H1 (cell line): Measurements from ENCODE around the gene BBS9. TPM values are rescaled to one million over a fixed set of nuclear protein-coding genes. Genes with fewer than 3 reads are reported as not detected.

Experiments used
- CTCF ChIA-PET: fragments of 300-600 bp; sonication (Branson Sonifier 250); formaldehyde crosslinking; loops from one replicate; lab custom pipeline; 2021; ENCODE audit not compliant: partially characterized antibody; lab: Charles Lee
- POLR2A ChIA-PET: fragments of 300-600 bp; sonication (Branson Sonifier 250); formaldehyde crosslinking; loops from one replicate; lab custom pipeline; 2021; ENCODE audit warnings: inconsistent platforms; ENCODE audit not compliant: partially characterized antibody; lab: Charles Lee
- DNase-seq, 2 experiments: peaks; one replicate each; pipeline versions ENCODE4 v3.0.0 to v3.0.0-alpha.2; 2010 to 2022; ENCODE audit warnings: low spot score in 2 of 2, low read depth in 1 of 2, mixed read lengths in 1 of 2
- FAIRE-seq: peaks from 2 replicates; lab custom pipeline; 2011; peaks lifted over from hg19 to GRCh38; lab: Jason Lieb, UNC
- H2AFZ ChIP-seq: 2 replicates; pipeline ENCODE4 v1.8.1; 2012; ENCODE audit warnings: low read length, inconsistent platforms
- H2AK5ac ChIP-seq: 2 replicates; pipeline ENCODE4 v1.6.1; 2013; ENCODE audit warnings: low read depth, low read length
- H2BK120ac ChIP-seq: replicated peaks from 2 replicates; pipeline ENCODE3; 2013; ENCODE audit warnings: low read depth, low read length, inconsistent platforms
- H2BK12ac ChIP-seq: 2 replicates; pipeline ENCODE4 v1.6.1; 2013; ENCODE audit warnings: low read depth, low read length
- H2BK15ac ChIP-seq: 2 replicates; pipeline ENCODE4 v1.6.1; 2013; ENCODE audit warnings: low read length
- H2BK20ac ChIP-seq: 2 replicates; pipeline ENCODE4 v1.6.1; 2013; ENCODE audit warnings: low read length
- H2BK5ac ChIP-seq: 2 replicates; pipeline ENCODE4 v1.6.1; 2013; ENCODE audit warnings: low read depth, low read length
- H3K14ac ChIP-seq: 2 replicates; pipeline ENCODE4 v1.6.1; 2013; ENCODE audit warnings: inconsistent platforms; ENCODE audit not compliant: insufficient read length
- H3K18ac ChIP-seq: 2 replicates; pipeline ENCODE4 v1.6.1; 2013; ENCODE audit warnings: low read length; ENCODE audit errors: extremely low read depth
- H3K23ac ChIP-seq: 2 replicates; pipeline ENCODE4 v1.6.1; 2013; ENCODE audit warnings: inconsistent platforms; ENCODE audit not compliant: insufficient read length
- H3K23me2 ChIP-seq: 2 replicates; pipeline ENCODE4 v1.6.1; 2013; ENCODE audit warnings: low read depth, low read length
- H3K27ac ChIP-seq: 2 replicates; pipeline ENCODE4 v1.6.1; 2011; ENCODE audit warnings: low read depth, low read length, inconsistent platforms
- H3K27me3 ChIP-seq, 4 experiments: replicated peaks in 1 of 4; 1 replicate in 1 of 4; 2 replicates in 3 of 4; pipeline versions ENCODE4 v1.6.1 to v1.8.1; 2011 to 2013; ENCODE audit warnings: low read length in 3 of 4, mild to moderate bottlenecking in 3 of 4, inconsistent platforms in 2 of 4, mixed read lengths in 2 of 4, moderate library complexity in 1 of 4; ENCODE audit not compliant: control insufficient read depth in 3 of 4, insufficient read depth in 3 of 4; ENCODE audit errors: extremely low read depth in 1 of 4
- H3K36me3 ChIP-seq, 4 experiments: 2 replicates each; pipeline versions ENCODE4 v1.6.1 to v1.8.1; 2011 to 2013; ENCODE audit warnings: mild to moderate bottlenecking in 4 of 4, low read length in 3 of 4, moderate library complexity in 2 of 4, control low read depth in 1 of 4, inconsistent platforms in 1 of 4; ENCODE audit not compliant: insufficient read depth in 4 of 4, control insufficient read depth in 2 of 4
- H3K4ac ChIP-seq: replicated peaks from 2 replicates; pipeline ENCODE3; 2013; ENCODE audit warnings: low read length, low read depth, mixed read lengths, inconsistent platforms; ENCODE audit not compliant: insufficient read length
- H3K4me1 ChIP-seq, 4 experiments: replicated peaks in 1 of 4; 1 replicate in 1 of 4; 2 replicates in 3 of 4; pipeline versions ENCODE4 v1.6.1 to v1.8.1; 2011 to 2013; ENCODE audit warnings: low read length in 3 of 4, inconsistent platforms in 2 of 4, mixed read lengths in 1 of 4; ENCODE audit not compliant: insufficient read depth in 4 of 4, control insufficient read depth in 3 of 4
- H3K4me2 ChIP-seq, 2 experiments: 2 replicates each; pipeline versions ENCODE4 v1.6.1 to v1.8.1; 2011 to 2013; ENCODE audit warnings: low read depth in 2 of 2, low read length in 2 of 2, control low read depth in 1 of 2, inconsistent platforms in 1 of 2, mild to moderate bottlenecking in 1 of 2; ENCODE audit not compliant: insufficient read depth in 1 of 2
- H3K4me3 ChIP-seq, 4 experiments: fragments of 200-600, 300-600 bp in 1 of 4; sonication (generic), shearing (Covaris generic), sonication (Bioruptor Twin) in 1 of 4; 2 replicates each; pipeline versions ENCODE4 v1.5.1 to v1.8.1; 2011 to 2016; ENCODE audit warnings: low read length in 4 of 4, low read depth in 3 of 4, control low read depth in 2 of 4, inconsistent platforms in 2 of 4, mild to moderate bottlenecking in 2 of 4, mixed read lengths in 1 of 4, moderate library complexity in 1 of 4; ENCODE audit not compliant: insufficient read depth in 2 of 4; ENCODE audit errors: extremely low read depth in 1 of 4
- H3K56ac ChIP-seq: replicated peaks from 2 replicates; pipeline ENCODE3; 2013; ENCODE audit warnings: low read depth, mild to moderate bottlenecking, mixed read lengths, low read length, inconsistent platforms; ENCODE audit not compliant: insufficient read length
- H3K79me1 ChIP-seq: 2 replicates; pipeline ENCODE4 v1.6.1; 2013; ENCODE audit warnings: low read depth, low read length, control low read depth
- H3K79me2 ChIP-seq, 2 experiments: 2 replicates each; pipeline versions ENCODE4 v1.6.1 to v1.8.1; 2012 to 2013; ENCODE audit warnings: low read length in 2 of 2, mild to moderate bottlenecking in 2 of 2, inconsistent platforms in 1 of 2; ENCODE audit not compliant: insufficient read depth in 2 of 2, control insufficient read depth in 1 of 2
- H3K9ac ChIP-seq, 4 experiments: replicated peaks in 1 of 4; 1 replicate in 1 of 4; 2 replicates in 3 of 4; pipeline versions ENCODE4 v1.6.1 to v1.8.1; 2011 to 2013; ENCODE audit warnings: low read depth in 3 of 4, low read length in 3 of 4, control low read depth in 2 of 4, mild to moderate bottlenecking in 2 of 4, moderate library complexity in 2 of 4, inconsistent platforms in 1 of 4; ENCODE audit errors: extremely low read depth in 1 of 4
- H3K9me3 ChIP-seq, 2 experiments: 2 replicates each; pipeline versions ENCODE4 v1.6.1 to v1.8.1; 2012 to 2013; ENCODE audit warnings: mild to moderate bottlenecking in 2 of 2, moderate library complexity in 2 of 2, control low read depth in 1 of 2, inconsistent platforms in 1 of 2, low read depth in 1 of 2, low read length in 1 of 2, mixed read lengths in 1 of 2; ENCODE audit not compliant: insufficient read depth in 2 of 2
- H4K20me1 ChIP-seq, 2 experiments: replicated peaks in 1 of 2; 2 replicates each; pipeline versions ENCODE3 to v1.8.1; 2011 to 2013; ENCODE audit warnings: inconsistent platforms in 2 of 2, low read length in 2 of 2, mild to moderate bottlenecking in 1 of 2; ENCODE audit not compliant: insufficient read depth in 2 of 2, control insufficient read depth in 1 of 2
- H4K5ac ChIP-seq: 2 replicates; pipeline ENCODE4 v1.6.1; 2013; ENCODE audit warnings: low read length, low read depth, mixed read lengths, inconsistent platforms; ENCODE audit not compliant: insufficient read length
- H4K8ac ChIP-seq: 2 replicates; pipeline ENCODE4 v1.8.0; 2013; ENCODE audit warnings: mild to moderate bottlenecking, moderate library complexity, low read length, inconsistent platforms; ENCODE audit not compliant: insufficient read depth; ENCODE audit errors: extremely low read depth
- H4K91ac ChIP-seq: replicated peaks from 2 replicates; pipeline ENCODE3; 2013; ENCODE audit warnings: low read length, mixed read lengths, inconsistent platforms; ENCODE audit not compliant: insufficient read length
- BACH1 ChIP-seq: IDR thresholded peaks from 2 replicates; pipeline ENCODE4 v1.6.1; 2012; ENCODE audit warnings: low read length, improper control_type of control experiment
- CEBPB ChIP-seq: IDR thresholded peaks from 2 replicates; pipeline ENCODE4 v1.6.1; 2012; ENCODE audit warnings: low read depth, low read length
- CHD1 ChIP-seq: IDR thresholded peaks from 2 replicates; pipeline ENCODE4 v1.6.1; 2012; ENCODE audit warnings: low read depth, low read length, improper control_type of control experiment
- EZH2 ChIP-seq: fragments of 200-600 bp; sonication (generic); IDR thresholded peaks from 2 replicates; pipeline ENCODE4 v1.7.1; 2012; ENCODE audit warnings: low read depth, mild to moderate bottlenecking, moderate library complexity, low read length, inconsistent platforms; ENCODE audit not compliant: severe bottlenecking
- GTF2F1 ChIP-seq: IDR thresholded peaks from 2 replicates; pipeline ENCODE4 v1.6.1; 2012; ENCODE audit warnings: low read depth, low read length, improper control_type of control experiment, borderline replicate concordance
- KDM5A ChIP-seq: fragments of 200-600 bp; IDR thresholded peaks from 2 replicates; pipeline ENCODE4 v1.7.1; 2012; ENCODE audit warnings: mild to moderate bottlenecking, low read length, inconsistent platforms, mixed read lengths
- RBBP5 ChIP-seq: IDR thresholded peaks from 2 replicates; pipeline ENCODE4 v1.7.1; 2012; ENCODE audit warnings: low read depth, mild to moderate bottlenecking, inconsistent platforms, low read length, moderate library complexity, borderline replicate concordance
- SAP30 ChIP-seq: fragments of 300-600 bp; sonication (generic); IDR thresholded peaks from 2 replicates; pipeline ENCODE4 v1.7.1; 2012; ENCODE audit warnings: low read length, moderate library complexity, mild to moderate bottlenecking, inconsistent platforms; ENCODE audit not compliant: insufficient read depth, insufficient replicate concordance
- TCF12 ChIP-seq: IDR thresholded peaks from 2 replicates; pipeline ENCODE4 v1.6.1; 2011; ENCODE audit warnings: low read depth, mild to moderate bottlenecking, low read length
- TEAD4 ChIP-seq: IDR thresholded peaks from 2 replicates; pipeline ENCODE4 v1.6.1; 2012; ENCODE audit warnings: low read depth, low read length, inconsistent platforms, mixed read lengths
- ZNF274 ChIP-seq: IDR thresholded peaks from 2 replicates; pipeline ENCODE4 v1.7.0; 2012; ENCODE audit warnings: low read length, borderline replicate concordance; ENCODE audit errors: extremely low read depth
- WGBS, 2 experiments: shearing (Covaris generic) in 1 of 2; methylation state at CpG; one replicate each; pipeline versions ENCODE4 v1.1.6 to v1.1.7; 2013 to 2015; ENCODE audit warnings: low lambda C conversion rate in 2 of 2, mixed read lengths in 2 of 2, inconsistent platforms in 1 of 2, low coverage in 1 of 2, missing lambda C conversion rate in 1 of 2; ENCODE audit not compliant: insufficient replicate concordance in 2 of 2, insufficient coverage in 1 of 2, insufficient read length in 1 of 2; ENCODE audit errors: extremely low coverage in 1 of 2, missing lambda C conversion rate in 1 of 2; 5-methylcytosine and 5-hydroxymethylcytosine counted together
- polyA plus RNA-seq, 7 experiments: library from polyadenylated mRNA; depleted of rRNA in 3 of 7; stranded (reverse) in 5 of 7; unstranded in 2 of 7; fragments of >200 nt in 5 of 7; fragments of 200-250 nt in 2 of 7; gene quantifications; 1 replicate in 5 of 7; 2 replicates in 1 of 7; 4 replicates in 1 of 7; pipeline versions ENCODE4 v1.2.1 to v1.2.3, GENCODE V29; 2011 to 2013; ENCODE audit warnings: missing spikeins in 2 of 7, mixed read lengths in 2 of 7
- total RNA-seq: library from RNA; stranded (reverse); fragmentation: NEBNext Ultra II Directional; extraction: Animal tissue kit (Norgen Biotek cat#: 25700); gene quantifications from 2 replicates; pipeline ENCODE4 v1.2.1, GENCODE V29; 2021
- TF ChIP-seq, protein P1 (sequence below): IDR thresholded peaks from 2 replicates; pipeline ENCODE4 v1.6.1; 2011; ENCODE audit warnings: low read length, improper control_type of control experiment
- TF ChIP-seq, protein P2 (sequence below): IDR thresholded peaks from 2 replicates; pipeline ENCODE4 v1.6.1; 2012; ENCODE audit warnings: inconsistent platforms

BBS9 gene
- total and polyA plus RNA-seq, 2 of the 8 experiments (the other 6 are each of a cell fraction or from before 2014, with no cell fraction given) = 22.3 to 37.0 TPM

DNA sequence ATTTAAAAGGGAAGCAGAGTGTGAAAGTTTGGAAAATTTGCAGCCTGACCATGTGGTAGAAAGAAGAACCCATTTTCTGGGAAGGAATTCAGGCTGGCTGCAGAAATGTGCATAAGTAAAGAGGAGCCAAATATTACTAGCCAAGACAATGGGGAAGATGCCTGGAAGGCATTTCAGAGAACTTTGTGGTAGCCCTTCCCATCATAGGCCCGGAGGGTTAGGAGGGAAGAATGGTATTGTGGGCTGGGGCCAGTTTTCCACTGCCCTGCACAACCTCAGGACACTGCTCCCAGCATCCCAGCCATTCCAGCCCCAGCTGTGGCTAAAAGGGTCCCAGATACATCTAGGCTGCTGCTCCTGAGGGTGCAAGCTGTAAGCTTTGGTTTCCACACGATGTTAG lies 497.5 kb downstream of the BBS9 start:
- no peaks in the 10 kb centered on the region for H3K23me2 ChIP-seq
- H3K4ac ChIP-seq = no peak overlapping the region
- no peak overlapping the region for H4K5ac ChIP-seq
- ChIA-PET CTCF (no interaction called here), POLR2A (no interaction called here)
- no peak overlapping the region for H3K56ac ChIP-seq
- H3K36me3 ChIP-seq = 0 out of 8 replicates have a peak, but pooled peaks cover 0 to 4% (median 0%) of the 10 kb centered on the region in 4 experiments
- no peak overlapping the region for H4K91ac ChIP-seq
- H3K4me3 ChIP-seq = no peak overlapping the region
- H2BK5ac ChIP-seq = no peak overlapping the region
- DNase-seq (no peak), FAIRE-seq (no peak)
- no peak overlapping the region for H2BK120ac ChIP-seq
- no peak overlapping the region for H2BK20ac ChIP-seq
- H3K79me2 ChIP-seq = no peaks in the 10 kb centered on the region
- H3K4me1 ChIP-seq = no peaks in the 10 kb centered on the region
- H2BK15ac ChIP-seq = no peak overlapping the region
- H3K4me2 ChIP-seq = no peak overlapping the region
- no peak overlapping the region for H2AK5ac ChIP-seq
- no peak overlapping the region for H3K27ac ChIP-seq
- H3K14ac ChIP-seq = no peak overlapping the region
- H4K20me1 ChIP-seq = no peaks in the 10 kb centered on the region
- no peak overlapping the region for H3K9ac ChIP-seq
- peaks cover 3 to 4% of the 10 kb centered on the region in 2 experiments; a peak in 2 of 4 replicates for H3K9me3 ChIP-seq
- H2AFZ ChIP-seq = no peak overlapping the region
- no peaks in the 10 kb centered on the region for H3K27me3 ChIP-seq
- H3K23ac ChIP-seq = no peak overlapping the region
- H4K8ac ChIP-seq = no peak overlapping the region
- no peak overlapping the region for H3K18ac ChIP-seq
- no peaks in the 10 kb centered on the region for H3K79me1 ChIP-seq
- 96% methylated on average over 2 of the region's 2 CpGs; no CpG with 5 or more reads in 1 of the 2 experiments for WGBS, 2 experiments
- H2BK12ac ChIP-seq = no peak overlapping the region
- TF ChIP-seq CEBPB = no peak
- TF ChIP-seq, protein P1, sequence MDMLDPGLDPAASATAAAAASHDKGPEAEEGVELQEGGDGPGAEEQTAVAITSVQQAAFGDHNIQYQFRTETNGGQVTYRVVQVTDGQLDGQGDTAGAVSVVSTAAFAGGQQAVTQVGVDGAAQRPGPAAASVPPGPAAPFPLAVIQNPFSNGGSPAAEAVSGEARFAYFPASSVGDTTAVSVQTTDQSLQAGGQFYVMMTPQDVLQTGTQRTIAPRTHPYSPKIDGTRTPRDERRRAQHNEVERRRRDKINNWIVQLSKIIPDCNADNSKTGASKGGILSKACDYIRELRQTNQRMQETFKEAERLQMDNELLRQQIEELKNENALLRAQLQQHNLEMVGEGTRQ = no peak
- no peak for TF ChIP-seq EZH2
- TF ChIP-seq TCF12 = no peak
- TF ChIP-seq SAP30 = no peak
- no peak for TF ChIP-seq TEAD4
- TF ChIP-seq RBBP5 = no peak
- TF ChIP-seq ZNF274 = no peak
- no peak for TF ChIP-seq CHD1
- no peak for TF ChIP-seq BACH1
- TF ChIP-seq, protein P2, sequence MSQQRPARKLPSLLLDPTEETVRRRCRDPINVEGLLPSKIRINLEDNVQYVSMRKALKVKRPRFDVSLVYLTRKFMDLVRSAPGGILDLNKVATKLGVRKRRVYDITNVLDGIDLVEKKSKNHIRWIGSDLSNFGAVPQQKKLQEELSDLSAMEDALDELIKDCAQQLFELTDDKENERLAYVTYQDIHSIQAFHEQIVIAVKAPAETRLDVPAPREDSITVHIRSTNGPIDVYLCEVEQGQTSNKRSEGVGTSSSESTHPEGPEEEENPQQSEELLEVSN = no peak
- TF ChIP-seq GTF2F1 = no peak
- TF ChIP-seq KDM5A = no peak
